Hematopoietic multipotent progenitor cell treated with erythropoietin and hydrocortisone succinate and interleukin-3 and kit ligand, for 6 days (in vitro differentiated cells): ENCODE data around the gene NEDD9.
A peak's percentile ranks its signal among the peaks of the same experiment; 100 is the strongest.

Experiments
- DNase-seq: peaks from one replicate; pipeline ENCODE4 v3.0.0-alpha.2; 2015

NEDD9 gene

DNA sequence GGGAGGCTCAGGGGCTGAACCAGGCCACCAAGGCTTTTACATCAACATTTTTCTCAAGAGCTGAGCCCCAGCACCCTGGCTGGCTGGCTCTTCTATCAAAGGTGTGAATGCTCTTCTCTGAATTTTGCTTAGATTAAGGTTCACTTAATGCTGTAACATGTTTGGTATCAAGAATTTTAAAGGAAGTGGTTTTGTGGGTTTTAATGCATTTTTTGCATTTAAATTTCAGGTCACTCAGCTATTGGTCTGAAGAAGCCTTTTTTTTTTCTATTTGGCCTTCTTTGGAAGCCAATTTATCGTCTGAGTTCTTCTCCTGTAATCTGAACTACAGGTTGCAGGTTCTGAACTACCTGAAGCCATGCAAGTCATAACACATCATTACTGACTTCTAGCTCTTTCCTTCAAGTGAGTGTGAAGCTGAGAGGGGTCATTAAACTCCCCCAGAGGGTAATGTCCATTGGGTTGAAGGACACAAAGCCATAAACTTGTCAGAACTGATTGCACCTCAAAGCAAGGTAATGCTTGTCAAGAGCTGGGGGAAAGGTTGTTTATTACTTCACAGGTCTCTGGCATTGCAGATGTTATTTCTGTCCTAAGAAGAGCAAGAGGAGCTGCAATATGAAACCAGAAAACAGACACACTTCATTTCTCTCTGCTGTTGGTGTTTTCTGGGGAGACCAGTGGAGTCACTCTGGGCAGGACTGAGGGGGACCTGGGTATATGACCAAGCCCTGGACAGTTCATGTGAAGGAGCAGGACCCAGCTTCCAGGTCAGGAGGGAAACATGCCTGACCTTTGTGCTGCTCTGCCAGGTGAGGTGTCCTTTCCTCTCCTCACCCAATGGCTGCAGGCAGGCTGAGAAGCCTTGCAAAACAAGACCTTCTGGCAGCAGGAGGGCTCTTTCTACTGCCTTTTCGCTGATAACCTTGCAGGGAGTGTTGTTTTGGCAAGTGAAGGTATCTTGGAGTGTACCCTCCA is 26.1 kb upstream of the NEDD9 start:
- DNase-seq, result peak; percentile 24

GRCh38 chr6:11255610-11256009 is 23.1 kb upstream of the NEDD9 start:
- DNase-seq, result no peak

- no peak for DNase-seq
Measured at GRCh38 chr6:11253594-11253993, 21.1 kb upstream of the NEDD9 start.

- DNase-seq, result no peak
Measured at GRCh38 chr6:11251553-11252360, 19.3 kb upstream of the NEDD9 start.

DNA sequence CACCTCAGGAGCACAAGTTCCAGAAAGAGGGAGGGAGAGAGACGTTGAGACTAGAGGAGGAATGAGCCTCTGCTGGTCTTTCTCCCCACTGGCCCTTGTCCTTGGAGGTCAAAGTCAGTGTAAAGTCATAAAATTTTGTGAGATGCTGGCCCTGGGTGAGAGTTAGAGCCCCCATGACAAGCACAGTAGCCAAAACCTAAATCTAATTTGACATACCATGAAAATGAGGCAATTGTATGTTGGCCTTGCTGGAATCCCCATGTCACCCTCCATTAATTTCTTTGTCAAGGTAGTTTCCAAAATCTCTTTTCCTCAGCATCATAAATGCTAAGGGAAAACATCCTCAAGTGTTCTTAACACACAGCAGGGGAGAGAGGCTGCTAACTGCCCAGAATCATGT is 17.6 kb upstream of the NEDD9 start:
- no peak for DNase-seq

DNA sequence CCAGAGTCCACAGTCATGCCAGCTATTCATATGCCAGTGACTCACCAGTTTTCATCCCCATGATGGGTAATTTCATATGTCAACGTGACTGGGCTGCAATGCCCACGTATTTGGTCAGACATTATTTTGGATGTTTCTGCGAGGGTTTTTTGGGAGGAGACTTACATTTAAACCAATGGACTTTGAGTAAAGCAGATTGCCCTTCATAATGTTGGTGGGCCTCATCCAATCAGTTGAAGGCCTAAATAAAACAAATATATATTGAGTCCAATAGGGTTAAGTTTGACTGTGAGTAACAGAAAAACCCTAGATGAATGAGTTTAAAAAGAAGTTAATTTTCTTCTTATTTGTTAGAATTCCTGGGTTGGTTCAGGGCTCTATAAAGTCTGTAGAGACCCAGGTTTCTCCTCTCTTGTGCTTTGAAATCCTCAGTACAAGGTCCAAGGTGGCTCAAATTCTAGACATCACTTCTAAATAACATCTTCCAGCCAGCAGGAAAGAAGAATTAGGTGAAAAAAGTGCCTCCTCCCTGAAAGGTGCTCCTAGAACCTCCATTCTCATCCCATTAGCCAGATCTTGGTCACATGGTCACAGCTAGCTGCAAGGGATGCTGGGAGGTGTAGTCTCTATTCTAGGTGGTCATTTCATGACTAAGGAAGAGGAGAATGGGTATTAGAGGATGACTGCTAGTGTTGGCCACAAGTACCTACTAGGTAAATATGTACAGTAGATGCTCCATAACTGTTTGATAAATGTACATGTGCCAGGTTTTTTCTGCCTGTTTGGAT is 16.7 kb upstream of the NEDD9 start:
- DNase-seq, result no peak

DNA sequence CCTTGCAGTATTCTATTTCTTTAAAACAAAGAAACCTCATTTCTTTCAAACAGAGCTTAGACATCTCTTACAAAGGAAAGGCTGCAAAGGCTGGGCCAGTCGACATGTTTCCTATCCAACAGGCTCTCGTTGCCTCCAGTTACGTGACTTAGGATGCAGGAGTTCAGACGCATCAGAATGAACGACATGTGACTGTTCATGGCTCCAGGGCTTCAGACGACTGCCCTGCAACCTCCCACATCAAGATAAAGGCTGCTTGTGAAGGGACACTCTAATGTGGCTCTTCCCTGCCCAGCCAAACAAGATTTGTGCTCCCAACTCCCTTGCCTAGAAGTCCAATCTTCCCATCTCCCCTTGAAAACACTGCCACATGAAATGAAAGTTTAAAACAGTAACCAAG is 14.3 kb upstream of the NEDD9 start:
- DNase-seq, result no peak

DNA sequence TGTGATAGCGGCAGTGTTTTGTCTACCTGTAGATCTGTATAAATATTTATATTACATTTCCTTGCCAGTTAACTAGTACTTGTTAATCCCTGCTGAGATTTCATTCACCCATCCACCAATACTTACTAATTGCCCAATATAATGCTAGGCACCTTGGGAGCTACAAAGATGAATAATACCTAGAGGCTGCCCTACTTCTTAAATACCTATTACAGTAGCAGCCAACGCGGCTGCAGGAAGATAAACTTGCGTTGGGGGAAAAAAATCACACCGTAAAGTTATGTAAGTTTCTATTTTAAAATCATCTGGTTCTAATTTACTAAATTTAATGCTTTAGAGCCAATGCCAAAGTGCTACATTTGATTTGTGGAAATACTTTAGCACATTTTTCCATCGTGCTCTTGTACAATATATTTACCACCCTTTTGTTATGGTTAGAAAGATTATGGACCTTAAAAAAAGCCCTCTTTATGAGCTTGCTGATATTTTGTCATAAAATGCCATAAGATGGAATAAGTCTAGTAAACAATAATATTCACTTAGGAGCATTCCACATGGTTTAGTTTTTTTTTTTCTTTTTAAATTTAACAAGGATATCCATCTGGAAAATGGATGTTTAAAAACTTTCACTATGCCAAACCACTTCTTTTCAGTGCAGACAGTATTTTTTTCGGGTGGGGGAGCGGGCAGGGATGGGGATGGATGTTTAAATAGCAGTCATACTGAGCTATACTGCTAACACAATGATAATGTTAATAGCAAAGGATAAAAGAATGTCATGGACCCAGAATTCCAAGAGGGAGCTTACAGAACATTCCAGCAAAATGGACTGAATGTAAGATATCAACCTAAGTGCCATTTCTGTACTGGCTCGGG is 13.2 kb upstream of the NEDD9 start:
- no peak for DNase-seq

- DNase-seq, result no peak
Measured at GRCh38 chr6:11244387-11245126, 12.1 kb upstream of the NEDD9 start.

DNA sequence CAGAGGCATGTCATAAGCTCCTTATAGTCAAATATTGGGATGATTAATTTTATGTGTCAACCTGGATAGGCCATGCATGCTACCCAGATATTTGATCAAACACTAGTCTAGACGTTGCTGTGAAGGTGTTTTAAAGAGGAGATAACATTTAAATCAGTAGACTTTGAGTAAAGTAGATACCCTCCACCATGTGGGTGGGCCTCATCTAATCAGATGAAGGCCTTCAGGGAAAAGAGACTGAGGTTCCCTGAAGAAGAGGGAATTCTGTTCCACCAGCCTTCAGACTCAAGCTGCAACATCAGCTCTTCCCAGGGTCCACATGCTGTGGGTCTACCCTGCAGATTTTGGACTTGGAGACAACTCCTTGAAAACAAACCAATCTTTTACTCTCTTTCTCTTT is 11.4 kb upstream of the NEDD9 start:
- DNase-seq, result no peak

DNA sequence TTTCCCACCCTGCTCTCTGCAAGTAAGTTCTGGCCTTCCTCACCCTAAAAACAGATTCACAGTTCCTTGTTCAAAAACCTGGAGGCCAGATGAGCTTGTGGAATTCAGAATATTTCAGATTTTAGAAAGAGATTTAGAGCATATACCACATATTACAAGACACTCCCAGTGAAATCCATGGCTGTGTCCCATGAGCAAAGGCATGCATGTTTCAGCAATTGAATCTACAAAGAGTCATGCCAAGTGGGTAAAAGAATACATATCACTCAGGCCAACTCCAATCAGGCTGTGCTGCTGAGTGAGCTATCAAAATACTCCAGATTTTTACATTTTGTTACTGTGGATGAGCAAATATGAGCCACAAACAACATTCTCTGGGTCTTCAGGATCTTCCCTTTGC is 10.2 kb upstream of the NEDD9 start:
- no peak for DNase-seq

DNA sequence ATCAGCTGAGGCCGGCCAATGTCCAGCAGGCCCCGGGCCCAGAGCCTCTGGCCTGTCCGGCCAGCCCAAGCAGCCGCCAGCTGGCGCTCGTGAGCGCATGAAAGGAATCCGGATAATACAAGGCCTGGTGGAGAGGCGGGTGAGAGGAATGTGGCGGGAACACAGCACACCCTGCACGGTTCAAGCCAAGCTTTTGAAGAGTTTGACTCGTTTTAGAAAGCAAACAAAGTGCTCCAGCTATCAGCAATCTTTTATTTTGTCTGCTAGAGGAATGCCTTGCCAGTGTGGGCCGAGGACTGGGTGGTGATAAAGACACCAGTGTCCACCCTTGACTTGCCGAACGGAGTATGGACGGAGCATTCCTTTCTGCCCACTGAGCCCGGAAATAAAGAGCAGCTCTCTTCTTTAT is 9.3 kb upstream of the NEDD9 start:
- DNase-seq, result no peak

GRCh38 chr6:11241154-11241792 is 8.8 kb upstream of the NEDD9 start:
- no peak for DNase-seq

GRCh38 chr6:11237956-11238355 is 5.5 kb upstream of the NEDD9 start:
- no peak for DNase-seq

DNA sequence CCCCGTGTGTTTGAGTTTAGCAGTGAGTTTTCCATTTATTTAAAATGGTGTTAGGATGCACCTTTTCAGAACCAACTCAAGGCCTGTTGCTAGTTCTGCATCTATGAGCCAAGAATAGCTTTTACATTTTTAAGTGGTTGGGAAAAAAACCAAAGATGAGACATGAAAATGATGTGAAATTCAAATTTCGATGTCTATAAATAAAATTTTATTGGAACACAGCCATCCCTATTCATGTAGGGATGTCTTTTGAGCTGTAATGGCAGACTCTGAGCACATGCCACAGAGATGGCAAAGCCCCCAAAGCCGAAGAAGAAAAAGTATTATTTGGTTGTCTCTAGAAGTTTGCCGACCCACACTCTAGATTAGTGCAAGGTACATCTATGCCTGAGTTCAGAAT is 5.0 kb upstream of the NEDD9 start:
- no peak for DNase-seq

DNA sequence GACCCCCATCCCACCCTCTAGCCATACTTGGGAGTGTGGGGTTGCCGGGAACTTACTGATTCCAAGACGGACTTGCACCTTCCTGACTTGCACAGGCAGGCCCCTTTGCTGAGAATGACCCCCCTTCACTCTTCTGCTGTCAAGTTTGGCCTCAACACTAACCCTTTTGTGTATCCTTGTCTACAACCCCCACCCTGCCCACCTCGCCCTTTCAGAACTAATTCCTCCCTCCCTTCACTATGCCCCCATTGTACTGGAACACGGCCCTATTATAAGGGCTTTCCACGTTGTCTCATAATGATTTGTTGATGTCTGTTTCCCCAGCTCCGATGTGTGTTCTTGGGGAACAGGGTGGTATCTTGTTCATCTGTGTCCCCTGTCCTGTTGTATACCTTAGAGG is 4.4 kb upstream of the NEDD9 start:
- DNase-seq, result no peak

GRCh38 chr6:11236076-11236750 is 3.7 kb upstream of the NEDD9 start:
- no peak for DNase-seq

DNA sequence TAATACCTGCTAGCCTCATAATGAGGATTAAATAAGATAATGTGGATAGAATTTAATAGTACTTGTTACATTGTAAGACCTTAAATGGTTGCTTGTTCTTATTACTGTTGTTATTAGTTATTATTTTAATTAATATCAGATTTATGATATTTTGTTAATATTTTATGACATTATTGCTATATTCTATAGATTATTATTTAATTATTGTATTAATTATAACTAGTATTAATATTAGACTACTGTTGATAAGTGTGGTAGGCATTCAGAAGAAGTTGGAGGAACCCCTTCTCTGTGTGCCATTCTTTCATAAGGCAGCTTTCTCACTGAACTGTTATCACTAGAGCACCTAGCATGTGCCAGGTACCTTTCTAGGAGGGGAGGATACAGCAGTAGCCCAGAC is 2.6 kb upstream of the NEDD9 start:
- no peak for DNase-seq

DNA sequence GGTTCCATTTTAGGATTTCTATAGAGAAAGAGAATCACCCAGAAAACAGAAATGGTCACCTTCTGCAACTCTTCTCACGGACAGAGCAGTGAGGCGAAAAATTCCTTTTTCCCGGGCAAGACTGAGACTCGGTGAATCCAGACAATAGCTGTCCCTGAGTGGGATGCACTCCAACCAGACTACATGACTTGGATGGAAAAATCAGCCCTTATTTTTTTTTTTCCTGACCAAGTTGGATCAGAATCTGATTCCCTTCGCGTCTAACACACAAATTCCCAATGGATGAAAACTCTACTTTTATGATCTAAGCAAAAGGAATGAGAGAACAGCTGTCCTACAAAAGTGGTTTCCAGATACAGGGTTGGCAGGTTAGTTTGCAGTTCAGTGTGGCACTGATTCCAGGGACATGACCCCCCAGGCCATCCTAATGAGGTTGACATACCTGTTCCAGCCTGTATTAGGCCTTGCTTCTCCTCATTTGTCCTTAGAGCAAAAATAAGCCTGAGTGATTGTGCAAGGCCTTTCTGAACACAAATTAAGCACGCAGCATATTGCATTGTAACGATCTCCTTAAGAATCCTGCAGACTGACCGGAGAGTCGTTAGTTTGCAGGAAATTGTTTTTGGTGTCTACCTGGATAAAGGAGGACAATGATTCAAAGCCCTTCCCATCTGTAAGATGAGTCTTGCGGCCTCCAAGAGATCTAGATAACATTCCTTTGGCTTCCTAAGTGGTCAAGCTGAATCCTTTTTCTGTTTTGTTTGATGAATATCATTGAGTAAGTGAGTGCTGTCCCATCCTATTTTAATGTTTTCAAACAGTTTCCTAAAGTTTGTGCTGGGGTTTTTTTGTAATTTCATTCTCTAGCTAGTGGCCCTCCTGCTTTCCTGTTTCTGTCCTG is 1.5 kb upstream of the NEDD9 start:
- DNase-seq, result no peak
